Non-pigmented ciliary epithelial cell (primary cell): ENCODE results near the gene CARD6.
"Not testable (repeated sequence)": the region's sequence is repeated elsewhere in the genome, so short reads cannot be mapped to it uniquely, and the experiment has no call there.

ENCODE experiments used
- DNase-seq: peaks from one replicate; pipeline ENCODE4 v3.0.0-alpha.2; 2010; ENCODE audit warnings: low read depth

Gene CARD6, protein sequence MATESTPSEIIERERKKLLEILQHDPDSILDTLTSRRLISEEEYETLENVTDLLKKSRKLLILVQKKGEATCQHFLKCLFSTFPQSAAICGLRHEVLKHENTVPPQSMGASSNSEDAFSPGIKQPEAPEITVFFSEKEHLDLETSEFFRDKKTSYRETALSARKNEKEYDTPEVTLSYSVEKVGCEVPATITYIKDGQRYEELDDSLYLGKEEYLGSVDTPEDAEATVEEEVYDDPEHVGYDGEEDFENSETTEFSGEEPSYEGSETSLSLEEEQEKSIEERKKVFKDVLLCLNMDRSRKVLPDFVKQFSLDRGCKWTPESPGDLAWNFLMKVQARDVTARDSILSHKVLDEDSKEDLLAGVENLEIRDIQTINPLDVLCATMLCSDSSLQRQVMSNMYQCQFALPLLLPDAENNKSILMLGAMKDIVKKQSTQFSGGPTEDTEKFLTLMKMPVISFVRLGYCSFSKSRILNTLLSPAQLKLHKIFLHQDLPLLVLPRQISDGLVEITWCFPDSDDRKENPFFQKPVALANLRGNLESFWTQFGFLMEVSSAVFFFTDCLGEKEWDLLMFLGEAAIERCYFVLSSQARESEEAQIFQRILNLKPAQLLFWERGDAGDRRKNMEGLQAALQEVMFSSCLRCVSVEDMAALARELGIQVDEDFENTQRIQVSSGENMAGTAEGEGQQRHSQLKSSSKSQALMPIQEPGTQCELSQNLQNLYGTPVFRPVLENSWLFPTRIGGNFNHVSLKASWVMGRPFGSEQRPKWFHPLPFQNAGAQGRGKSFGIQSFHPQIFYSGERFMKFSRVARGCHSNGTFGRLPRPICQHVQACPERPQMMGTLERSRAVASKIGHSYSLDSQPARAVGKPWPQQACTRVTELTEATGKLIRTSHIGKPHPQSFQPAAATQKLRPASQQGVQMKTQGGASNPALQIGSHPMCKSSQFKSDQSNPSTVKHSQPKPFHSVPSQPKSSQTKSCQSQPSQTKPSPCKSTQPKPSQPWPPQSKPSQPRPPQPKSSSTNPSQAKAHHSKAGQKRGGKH

DNA sequence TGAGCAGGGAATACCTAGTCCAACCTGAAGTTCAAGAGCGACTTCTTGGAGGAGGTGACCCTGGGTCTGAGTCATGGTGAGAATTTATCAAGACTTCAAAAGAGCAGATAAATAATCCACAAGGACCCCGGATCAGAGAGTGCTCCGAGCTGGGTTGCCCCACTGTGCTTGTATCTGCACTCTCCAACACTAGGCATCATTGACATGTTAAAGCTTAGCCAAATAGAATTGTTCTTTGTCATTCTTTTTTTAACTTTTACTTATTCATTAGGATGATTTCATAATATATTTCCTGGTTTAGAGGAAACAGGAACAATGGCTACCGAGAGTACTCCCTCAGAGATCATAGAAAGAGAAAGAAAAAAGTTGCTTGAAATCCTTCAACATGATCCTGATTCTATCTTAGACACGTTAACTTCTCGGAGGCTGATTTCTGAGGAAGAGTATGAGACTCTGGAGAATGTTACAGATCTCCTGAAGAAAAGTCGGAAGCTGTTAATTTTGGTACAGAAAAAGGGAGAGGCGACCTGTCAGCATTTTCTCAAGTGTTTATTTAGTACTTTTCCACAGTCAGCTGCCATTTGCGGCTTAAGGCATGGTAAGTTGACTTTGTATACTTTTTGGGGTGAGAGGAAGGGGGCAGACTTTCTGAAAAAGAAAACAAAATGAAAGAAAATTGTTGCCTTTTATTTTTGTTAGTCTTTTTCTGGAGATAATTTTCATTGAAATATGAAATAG is at the start of gene CARD6:
CARD6 (plus strand) TSS at position 300 of the 738 bp plus-strand sequence; CDS start at position 316, 16 bp downstream.
- DNase-seq, result no peak

DNA sequence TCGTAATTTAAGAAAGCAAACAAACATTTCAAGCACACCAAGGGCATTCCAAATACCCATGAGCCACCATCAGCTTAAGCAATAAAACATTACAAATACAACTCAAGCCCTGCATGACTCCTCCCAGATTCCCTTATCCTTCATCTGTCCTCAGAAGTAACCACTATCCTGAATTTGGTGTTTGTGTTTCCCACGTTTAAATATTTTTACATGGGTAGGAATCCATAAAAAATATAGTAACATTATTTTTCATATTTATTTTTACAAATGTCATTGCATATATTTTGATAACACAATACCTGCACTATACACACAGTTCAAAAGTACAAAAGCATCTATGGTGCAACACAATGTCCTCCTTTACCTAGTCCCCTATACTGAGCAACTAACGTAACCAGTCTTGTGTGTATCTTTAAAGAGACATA is 49.4 kb upstream of the CARD6 start:
- no peak for DNase-seq

DNA sequence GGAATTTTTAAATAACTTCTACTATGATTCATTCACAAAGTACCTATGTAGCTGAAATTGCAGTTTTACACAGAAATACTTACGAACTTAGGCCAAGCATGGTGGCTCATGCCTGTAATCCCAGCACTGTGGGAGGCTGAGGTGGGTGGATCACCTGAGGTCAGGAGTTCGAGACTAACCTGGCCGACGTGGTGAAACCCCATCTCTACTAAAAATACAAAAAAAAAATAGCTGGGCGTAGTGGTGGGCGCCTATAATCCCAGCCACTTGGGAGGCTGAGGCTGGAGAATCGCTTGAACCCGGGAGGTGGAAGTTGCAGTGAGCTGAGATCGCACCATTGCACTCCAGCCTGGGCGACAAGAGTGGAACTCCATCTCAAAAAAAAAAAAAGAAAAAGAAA is 48.5 kb upstream of the CARD6 start:
- DNase-seq, result not testable (repeated sequence)

DNA sequence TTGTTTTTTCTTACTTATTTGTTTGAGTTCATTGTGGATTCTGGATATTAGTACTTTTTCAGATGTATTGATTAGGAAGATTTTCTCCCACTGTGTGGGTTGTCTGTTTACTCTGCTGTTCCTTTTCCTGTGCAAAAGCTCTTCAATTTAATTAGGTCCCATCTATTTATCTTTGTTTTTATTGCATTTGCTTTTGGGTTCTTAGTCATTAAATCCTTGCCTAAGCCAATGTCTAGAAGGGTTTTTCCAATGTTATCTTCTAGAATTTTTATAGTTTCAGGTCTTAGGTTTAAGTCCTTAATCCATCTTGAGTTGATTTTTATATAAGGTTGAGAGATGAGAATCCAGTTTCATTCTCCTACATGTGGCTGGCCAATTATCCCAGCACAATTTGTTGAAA is 46.8 kb upstream of the CARD6 start:
- not testable (repeated sequence) for DNase-seq

DNA sequence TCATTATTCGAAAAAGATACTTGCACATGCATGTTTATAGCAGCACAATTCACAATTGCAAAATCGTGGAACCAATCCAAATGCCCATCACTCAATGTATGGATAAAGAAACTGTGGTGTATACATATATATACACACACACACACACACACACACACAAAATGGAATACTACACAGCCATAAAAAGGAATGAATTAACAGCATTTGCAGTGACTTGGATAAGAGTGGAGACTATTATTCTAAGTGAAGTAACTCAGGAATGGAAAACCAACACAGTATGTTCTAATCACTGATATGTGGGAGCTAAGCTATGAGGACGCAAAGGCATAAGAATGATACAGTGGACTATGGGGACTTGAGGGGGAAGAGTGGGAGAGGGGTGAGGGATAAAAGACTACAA is 46.3 kb upstream of the CARD6 start:
- not testable (repeated sequence) for DNase-seq

DNA sequence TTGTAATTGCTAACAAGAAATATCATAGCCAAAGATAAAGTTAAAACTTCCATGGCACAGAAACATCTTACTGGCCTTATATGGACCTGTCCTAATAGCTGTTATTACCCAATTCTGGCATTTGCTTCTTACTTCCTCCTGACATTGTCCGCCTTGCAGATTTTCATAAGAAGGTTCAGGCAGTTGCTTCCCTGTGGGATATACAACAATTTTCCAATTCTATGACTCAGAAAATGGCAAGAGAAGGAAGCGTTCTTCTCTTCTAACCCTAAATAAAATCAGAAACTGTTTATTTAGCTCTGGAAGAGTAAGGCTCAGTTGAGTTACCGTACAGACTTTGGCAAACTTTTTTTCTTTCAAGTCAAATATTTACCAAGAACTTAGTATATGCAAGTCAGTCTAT is 44.7 kb upstream of the CARD6 start:
- DNase-seq, result no peak

DNA sequence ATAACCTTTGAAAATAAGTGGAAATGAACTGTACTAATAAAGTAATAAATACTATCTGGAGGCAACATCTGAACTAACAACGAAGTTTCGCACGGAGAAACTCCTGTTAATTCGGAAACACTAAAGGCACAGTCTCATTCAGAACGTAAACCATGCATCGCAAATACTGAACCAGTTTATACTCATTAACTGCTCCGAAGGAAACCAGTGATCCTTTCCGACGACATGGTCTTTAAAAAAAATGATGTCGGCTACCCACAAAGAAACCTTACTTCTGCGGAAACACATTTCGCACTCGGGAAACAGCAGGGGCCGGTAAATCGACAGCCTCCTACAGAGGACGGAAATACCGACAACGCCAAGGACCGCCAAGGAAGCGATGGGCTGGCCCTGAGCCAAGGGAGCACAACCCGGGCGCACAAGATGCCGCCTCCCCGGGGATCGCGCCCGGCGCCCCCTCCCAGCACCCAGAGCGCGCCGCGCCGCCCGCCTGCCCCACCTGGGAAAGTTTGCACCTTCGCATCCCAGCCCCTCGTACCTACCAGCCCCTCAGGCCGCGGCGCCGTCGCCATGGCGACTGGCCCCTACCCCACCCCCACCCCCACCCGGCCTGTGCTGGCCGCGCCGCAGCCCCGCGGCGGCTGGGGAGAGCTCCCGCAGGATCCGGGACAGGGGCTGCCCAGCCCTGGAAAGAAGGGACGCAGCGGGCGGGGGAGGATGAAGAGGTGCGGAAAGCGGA is 43.7 kb upstream of the CARD6 start:
- no peak for DNase-seq

DNA sequence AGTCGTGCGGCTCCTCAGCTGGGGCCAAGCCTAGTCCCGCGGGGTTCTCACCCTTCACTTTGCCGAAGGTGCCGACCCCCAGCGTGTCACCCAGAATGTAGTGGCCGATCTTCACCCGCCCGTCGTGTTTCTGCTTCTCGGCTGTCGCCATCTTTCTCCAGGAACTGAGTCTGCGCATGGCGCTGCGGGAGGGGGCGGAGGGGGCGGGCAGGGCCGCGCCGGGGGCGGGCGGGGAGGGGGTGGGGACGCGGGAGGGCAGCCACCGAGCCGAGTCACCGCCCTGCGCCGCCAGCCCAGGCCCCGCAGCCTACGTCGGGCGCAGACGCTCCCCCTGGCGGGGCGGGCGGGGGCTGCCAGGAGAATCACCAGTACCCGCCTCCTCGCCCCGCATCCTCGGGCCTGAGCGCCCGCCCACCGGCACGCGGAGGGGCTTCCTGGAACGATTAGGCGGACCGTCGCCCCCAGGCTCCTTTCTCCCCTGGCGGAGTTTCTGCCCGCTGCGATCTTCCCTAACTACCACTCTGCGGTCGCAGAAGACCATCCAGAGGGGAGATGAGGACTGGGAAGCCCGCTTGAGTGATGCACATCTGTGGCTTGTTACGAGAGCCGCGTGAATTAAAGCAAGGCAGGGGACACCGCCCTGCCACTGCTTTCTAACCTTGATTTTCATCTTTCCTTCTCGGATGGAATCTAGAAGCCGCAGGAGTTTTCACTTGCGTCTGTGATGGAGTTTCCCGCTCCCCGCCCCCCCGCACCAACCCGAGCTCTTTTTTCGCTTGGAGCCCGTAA is 43.0 kb upstream of the CARD6 start, which contains the start of gene PRKAA1:
PRKAA1 (minus strand) TSS at position 363 of the 789 bp plus-strand sequence; CDS start at position 178, 185 bp downstream.
- no peak for DNase-seq

DNA sequence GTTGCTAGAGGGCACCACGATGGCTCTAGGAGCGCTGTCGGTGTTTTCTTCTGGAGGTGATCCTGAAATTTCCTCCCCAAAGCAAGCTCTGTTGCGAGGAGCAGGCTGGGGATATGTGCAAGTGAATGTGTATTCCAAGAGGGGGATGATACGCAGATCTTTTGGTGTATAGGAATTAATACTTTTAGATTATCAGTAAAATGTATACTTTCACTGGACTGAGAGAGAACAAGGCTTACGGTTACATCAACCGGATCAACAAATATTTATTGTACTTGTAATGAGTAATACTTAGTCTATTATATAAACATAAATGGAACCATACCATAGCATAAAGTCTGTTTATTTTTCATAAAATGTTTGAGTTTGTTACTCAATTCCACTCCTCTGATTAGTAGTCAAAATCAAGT is 42.4 kb upstream of the CARD6 start:
- DNase-seq, result no peak

DNA sequence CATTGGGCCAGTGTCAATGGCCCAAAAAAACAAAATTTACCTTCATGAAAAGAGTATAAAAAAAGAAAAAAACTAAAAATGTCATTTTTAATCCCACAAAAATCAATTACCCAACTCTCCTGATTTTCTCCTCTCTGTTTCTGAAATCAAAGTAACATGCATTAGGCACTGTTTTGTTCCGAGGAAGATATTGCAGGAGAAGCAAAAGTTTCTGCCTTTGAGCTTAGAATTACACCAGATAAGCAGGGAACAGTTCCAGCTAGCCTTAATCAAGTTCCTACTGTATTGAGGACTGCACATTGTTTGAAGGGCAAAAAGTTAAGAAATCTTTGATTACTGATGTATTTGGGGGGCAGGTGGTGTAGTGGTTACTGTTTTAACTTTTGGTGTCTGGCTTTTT is 41.9 kb upstream of the CARD6 start:
- DNase-seq, result no peak

DNA sequence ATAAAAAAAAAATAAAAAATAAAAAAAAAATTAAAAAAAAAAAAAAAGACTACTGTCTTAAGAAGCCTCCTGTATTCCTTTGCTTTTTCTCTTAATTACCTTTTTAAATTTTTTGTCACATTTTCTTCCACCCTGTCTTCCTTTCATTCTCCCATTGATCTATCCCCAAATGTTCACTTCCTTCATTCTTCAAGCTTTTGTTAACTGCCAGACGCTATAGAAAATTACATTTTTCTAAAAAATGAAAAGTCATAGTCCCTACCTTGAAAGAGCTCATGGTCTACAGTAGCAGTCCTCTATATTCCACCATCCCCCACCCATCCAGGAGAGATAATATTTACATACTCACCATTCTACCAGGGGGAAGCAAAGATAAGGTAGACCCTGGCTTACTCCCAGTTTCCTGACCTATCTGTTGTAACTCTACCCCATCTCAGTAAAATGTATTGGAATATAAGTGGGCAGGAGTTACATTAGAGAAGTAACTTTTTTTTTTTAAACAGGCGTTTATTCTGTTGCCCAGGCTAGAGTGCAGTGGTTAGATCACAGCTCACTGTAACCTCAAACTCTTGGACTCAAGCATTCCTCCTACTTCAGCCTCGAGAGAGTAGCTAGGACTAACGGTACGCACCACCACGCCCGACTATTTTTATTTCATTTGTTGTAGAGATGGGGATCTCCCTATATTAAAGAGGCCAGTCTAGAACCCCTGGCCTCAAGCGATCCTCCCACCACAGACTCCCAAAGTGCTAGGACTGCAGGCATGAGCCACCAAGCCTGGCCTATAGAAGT is 39.2 kb upstream of the CARD6 start:
- no peak for DNase-seq

DNA sequence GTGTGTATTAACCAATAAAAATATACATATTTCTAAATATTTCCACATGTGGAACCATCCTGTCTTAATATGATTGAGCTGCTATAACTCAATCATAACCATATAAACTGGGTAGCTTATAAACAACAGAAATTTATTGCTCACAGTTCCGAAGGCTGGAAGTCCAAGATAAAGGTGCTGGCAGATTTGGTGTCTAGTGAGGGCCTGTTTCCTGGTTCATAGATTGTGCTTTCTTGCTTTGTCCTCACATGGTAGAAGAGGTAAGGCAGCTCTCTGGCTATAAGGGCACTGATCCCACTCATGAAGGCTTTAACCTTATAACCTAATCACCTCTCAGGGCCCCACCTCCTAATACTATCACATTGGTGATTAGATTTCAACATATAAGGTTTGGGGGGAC is 29.0 kb upstream of the CARD6 start:
- DNase-seq, result no peak

DNA sequence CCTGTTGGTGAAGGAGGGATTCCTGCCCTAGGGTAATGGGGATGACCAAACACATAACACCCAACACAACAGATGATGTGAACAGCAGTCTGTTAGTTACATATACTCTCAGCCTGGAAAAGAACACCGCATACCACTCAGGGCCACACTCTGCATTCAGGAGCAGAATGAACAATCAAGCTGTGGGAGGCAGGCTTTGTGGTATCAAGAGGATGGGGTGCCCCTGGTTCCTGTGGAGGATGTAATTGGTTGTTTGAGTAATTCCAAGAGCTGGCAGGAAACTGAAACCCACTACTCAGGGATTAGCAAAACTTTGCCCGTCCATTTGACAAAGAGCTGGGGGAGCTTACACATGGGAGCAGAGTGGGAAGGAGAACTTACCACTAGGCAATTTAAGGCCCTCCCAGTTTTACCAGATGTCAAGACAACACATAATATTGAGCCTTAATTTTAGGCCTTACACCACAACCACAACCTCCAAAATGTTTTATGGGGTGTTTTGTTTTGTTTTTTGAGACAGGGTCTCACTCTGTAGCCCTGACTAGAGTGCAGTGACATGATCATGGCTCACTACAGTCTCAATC is 27.4 kb upstream of the CARD6 start:
- DNase-seq, result no peak

DNA sequence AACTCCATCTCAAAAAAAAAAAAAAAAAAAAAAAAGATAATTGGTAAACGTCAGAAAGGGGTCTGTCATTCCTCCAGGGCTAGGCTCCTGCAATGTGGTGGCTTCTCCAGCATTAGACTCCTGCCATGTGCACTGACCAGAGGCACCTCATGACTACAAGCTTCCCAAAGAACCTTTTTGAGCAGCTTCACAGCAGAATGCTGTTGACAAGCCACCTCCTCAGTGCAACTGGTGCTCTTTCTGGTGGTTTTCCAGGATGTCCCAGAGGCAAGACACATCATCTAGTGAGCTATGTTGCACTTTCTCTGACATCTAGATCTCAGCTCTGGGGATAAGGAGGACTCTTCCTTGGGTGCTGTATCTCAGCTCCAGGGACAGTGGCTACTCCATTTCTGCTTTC is 17.7 kb upstream of the CARD6 start:
- DNase-seq, result no peak

DNA sequence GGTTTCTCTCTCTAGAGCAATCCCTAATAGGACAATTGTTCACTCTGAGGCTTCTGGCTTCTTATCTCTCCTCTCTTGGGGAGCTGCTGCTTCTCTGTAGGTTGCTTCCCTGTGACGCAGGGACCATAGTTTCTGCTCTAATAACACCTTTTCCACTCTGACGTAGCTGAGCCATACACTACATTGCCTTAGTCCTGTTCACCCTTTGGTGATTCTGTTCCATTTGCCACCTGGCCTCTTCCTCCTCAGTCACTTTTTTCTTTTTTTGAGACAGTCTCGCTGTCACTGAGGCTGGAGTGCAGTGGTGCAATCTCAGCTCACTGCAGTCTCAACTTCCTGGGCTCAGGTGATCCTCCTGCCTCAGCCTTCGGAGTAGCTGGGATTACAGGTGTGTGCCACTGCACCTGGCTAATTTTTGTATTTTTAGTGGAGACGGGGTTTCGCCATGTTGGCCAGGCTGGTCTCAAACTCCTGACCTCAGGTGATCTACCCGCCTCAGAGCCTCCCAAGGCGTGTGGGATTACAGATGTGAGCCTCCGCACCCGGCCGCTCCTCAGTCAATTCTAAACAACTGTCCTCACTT is 15.6 kb upstream of the CARD6 start:
- DNase-seq, result not testable (repeated sequence)

DNA sequence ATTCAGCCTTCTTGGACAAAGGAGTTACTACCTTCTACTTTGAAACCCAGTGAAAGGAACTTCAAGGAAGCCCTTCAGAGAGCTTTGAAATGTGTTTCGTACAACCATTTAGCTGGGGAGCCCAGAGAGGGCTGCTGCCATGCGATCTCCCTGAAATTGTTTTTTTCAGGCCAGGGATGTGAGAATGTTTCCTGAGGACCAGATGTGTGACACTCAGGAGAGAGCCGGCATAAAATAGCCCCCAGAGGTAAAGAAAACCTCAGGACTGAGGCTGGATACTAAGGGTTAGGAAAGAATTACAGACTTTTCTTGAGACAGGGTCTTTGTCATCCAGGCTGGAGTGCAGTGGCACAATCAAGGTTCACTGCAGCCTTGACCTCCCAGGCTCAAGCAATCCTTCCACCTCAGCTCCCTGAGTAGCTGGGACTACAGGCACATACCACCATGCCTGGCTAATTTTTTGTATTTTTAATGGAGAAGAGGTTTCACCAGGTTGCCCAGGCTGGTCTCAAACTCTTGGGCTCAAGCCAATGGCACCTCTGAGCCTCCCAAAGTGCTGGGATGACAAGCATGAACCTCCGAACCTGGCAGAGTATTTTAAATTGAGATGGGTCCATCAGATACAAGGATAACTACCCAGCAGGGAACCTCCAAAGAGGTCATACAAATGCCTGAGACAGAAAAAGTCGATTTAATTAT is 14.5 kb upstream of the CARD6 start:
- DNase-seq, result no peak

DNA sequence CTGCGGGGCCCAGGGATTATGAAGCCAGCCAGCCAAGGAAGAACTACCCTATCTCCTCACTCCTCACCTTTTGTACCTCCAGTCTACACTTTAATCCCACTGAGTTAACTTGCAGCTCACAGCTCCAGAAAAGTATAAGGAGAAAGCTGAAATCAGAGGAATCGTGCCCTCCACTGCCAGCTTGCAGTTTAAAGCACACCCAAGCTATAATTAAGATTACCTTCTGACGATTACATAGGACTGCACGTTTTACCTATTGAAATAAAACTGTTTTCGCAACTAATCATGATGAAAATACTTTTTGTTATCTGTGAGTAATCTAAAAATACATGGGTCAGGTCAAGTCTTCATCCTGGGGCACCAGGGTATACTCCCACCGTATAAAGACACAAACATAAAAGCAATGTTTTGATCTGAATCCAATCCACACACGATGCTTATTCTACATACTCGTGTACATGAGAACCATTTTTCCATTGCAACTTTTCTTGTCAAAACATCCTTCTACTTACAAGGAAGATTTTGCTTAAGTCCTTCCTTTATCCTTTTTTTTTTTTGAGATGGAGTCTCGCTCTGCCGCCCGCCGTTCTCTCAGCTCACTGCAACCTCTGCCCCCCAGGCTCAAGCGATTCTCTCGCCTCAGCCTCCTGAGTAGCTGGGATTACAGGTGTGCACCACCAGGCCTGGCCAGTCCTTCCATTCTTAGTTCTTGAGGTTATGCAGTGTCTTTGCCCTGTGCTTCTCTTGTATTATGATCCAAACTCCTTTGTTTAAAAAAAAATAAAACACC is 13.8 kb upstream of the CARD6 start:
- no peak for DNase-seq
